Neuron (in vitro differentiated cells): Measurements from ENCODE around the gene HCN2.

Source experiments
- H2AFZ ChIP-seq: one replicate; pipeline ENCODE4 v1.6.1; 2013; ENCODE audit warnings: low read depth, mild to moderate bottlenecking, inconsistent platforms, low read length, moderate library complexity
- H3K27me3 ChIP-seq: one replicate; pipeline ENCODE4 v1.6.1; 2013; ENCODE audit warnings: low read length; ENCODE audit not compliant: insufficient read depth
- H3K36me3 ChIP-seq: one replicate; pipeline ENCODE4 v1.6.1; 2013; ENCODE audit warnings: low read length; ENCODE audit not compliant: insufficient read depth
- H3K4me1 ChIP-seq: one replicate; pipeline ENCODE4 v1.6.1; 2013; ENCODE audit warnings: low read length; ENCODE audit not compliant: insufficient read depth
- H3K4me3 ChIP-seq: 2 replicates; pipeline ENCODE4 v1.5.1; 2013; ENCODE audit warnings: mild to moderate bottlenecking, low read length, moderate library complexity
- H3K9me3 ChIP-seq: one replicate; pipeline ENCODE4 v1.6.1; 2013; ENCODE audit warnings: low read length

The HCN2 gene

DNA sequence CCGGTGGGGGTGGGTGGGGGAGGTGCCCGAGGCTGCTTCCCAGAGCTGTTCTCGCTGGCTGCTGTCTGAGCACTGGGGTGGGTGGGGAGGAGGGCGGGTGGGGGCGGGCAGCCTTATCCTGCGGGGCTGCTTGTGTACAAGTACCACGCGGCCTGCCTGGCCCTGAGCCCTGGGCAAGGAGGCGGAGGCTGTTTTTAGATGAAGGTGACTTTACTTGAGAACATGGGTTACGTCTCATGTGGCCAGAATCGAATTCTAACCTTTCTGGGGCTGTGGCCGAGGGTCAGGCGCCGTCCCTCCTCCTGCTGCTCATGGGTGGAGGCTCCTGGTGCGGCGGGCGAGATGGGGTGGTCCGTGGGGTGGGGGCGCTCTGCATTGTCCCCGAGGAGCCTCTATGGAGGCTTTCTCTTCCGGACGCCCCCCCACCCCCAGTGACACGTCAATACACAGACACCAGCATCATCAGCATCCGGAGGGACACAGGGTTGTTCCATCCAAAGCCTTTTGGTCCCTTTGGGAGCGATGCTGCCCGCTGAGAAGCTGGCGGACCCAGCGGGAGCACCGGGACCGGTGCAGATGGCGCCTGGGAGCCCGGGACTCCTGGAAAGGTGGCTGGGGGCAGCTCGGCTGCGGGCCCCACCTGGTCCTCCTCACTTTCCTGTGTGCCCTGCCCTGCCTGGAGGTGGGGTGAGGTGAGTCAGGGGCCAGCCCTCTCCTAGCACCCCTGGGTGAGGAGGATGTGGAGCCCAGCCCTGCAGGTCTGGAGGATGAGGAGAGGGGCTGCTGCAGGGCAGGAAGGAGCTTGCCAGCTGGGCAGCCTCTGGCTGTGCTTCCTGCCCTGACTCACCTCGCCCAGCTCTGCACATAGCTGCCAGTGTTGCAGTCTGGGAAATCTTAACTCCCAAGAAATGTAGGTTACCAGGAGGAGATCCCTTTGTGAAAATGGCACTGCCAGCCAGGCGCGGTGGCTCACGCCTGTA lies 13.9 kb upstream of the HCN2 start:
- no peak overlapping the region for H3K4me3 ChIP-seq
- no peak overlapping the region for H2AFZ ChIP-seq
- peaks cover 33% of the 10 kb centered on the region for H3K36me3 ChIP-seq
- peaks cover 25% of the 10 kb centered on the region for H3K4me1 ChIP-seq
- no peaks in the 10 kb centered on the region for H3K9me3 ChIP-seq
- no peaks in the 10 kb centered on the region for H3K27me3 ChIP-seq

DNA sequence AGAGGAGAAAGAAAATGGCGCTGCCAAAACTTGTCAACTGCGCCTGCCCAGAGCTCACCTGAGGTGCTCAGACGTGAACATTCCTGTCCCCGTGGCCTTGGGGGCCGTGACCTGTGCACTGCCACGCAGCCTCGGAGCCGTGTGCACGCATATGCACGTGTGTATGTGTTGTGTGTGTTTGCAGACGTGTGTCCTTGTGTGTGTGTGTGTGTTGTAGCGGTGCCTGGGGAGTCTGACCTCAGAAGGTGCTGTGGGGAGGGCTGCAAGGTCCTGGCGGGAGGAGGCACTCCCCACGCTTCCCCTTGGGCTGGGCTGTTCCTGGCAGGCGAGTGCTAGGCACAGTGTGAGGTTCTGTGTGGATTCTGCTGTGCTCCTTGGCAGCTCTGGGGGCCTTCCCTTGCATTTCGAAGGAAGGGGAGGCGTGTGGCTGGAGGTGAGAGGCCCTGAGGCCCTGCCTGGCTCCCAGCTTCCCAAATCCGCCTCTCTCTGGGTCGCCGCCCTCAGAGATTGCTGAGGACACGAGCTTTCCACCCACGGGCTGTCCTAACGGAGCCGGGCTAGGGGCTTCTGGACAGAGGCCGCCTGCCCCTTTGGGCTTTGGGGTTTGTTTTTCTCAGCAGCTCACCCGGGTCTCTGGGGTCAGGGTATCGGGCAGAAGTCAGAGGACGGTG lies 12.8 kb upstream of the HCN2 start:
- no peaks in the 10 kb centered on the region for H3K27me3 ChIP-seq
- H3K4me1 ChIP-seq = peaks cover 21% of the 10 kb centered on the region
- no peaks in the 10 kb centered on the region for H3K9me3 ChIP-seq
- H3K36me3 ChIP-seq = peaks cover 42% of the 10 kb centered on the region
- no peak overlapping the region for H3K4me3 ChIP-seq
- H2AFZ ChIP-seq = no peak overlapping the region

DNA sequence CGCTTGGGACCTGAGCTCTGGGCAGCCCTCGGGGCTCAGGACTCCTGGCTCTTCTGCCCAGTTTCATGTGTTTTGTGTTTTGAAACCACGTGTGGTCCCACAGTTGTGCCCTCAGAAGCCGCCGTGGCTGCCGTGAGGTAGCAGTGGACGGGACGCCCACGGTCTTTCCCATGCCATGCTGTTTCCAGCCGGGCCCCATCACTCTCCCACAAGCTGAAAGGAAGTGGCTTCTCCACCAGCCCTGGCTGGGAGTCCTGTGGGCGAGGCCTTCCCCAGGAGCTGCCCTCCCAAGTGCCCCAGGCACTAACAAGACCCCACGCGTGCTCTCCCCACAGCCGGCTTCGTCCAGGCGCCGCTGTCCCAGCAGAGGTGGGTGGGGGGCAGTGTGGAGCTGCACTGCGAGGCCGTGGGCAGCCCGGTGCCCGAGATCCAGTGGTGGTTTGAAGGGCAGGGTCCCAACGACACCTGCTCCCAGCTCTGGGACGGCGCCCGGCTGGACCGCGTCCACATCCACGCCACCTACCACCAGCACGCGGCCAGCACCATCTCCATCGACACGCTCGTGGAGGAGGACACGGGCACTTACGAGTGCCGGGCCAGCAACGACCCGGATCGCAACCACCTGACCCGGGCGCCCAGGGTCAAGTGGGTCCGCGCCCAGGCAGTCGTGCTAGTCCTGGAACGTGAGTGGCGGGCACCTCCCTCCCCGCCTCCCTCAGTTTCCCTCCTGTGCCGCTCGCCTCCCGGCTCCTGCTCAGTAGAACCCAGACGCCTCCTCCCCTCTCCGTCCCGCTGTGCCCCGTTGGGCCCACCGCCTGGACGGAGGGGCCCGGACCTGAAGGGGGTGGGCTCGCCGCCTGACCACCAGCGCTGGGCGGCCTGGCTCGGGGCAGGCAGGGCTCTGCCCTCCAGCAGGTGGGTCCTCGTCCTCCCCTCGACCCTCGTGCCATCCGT lies 12.0 kb upstream of the HCN2 start:
- H3K27me3 ChIP-seq = no peaks in the 10 kb centered on the region
- no peaks in the 10 kb centered on the region for H3K9me3 ChIP-seq
- H3K36me3 ChIP-seq = peaks cover 45% of the 10 kb centered on the region
- no peak overlapping the region for H2AFZ ChIP-seq
- H3K4me1 ChIP-seq = peaks cover 21% of the 10 kb centered on the region
- H3K4me3 ChIP-seq = no peak overlapping the region

DNA sequence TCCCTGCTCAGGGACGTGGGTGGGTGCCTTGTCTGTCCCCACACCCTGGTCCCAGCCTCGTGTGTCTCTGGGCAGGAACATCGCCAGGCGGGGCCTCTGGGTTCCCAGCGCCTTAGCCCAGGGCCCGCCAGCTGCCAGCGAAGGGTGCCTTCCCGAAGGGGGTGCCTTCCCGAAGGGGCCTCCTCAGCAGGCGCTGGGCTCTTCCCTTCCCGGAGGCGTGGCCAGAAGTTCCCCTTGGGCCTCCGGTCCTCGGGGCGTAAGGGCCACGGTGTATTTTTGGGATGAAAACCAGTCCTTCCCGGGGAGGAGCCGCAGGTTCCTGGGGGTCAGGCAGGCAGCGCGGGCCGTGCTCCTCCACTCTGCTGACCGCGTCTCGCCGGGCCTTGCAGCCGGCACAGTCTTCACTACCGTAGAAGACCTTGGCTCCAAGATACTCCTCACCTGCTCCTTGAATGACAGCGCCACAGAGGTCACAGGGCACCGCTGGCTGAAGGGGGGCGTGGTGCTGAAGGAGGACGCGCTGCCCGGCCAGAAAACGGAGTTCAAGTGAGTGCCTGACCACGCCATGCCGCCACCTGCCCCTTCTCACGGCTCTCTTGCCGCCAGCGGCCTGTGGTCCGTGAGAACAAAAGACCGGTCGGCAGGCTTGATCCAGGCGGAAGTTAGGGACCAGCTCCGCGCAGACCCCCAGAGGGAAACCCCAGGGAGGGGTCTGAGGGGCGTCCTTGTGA lies 10.4 kb upstream of the HCN2 start:
- Histone ChIP-seq H3K4me1 (peaks cover 16% of the 10 kb centered on the region), H3K36me3 (peaks cover 54% of the 10 kb centered on the region), H3K4me3 (no peak overlapping the region), H2AFZ (no peak overlapping the region), H3K9me3 (no peaks in the 10 kb centered on the region), H3K27me3 (no peaks in the 10 kb centered on the region)

DNA sequence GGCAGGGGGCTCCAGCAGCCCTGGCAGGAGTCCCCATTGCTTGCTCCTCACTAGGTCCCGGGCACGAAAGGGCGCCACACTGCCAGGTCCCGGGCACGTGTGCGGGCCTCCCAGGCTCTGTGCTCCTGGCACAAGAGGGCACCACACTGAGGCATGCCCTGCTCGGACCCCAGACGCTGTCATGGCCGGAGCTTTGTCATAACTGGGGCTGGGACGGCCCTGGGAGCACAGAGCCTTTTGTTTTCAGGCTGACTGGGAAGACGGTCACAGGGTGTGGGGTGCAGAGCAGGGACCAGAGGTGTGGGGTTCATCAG lies 9.9 kb upstream of the HCN2 start:
- Histone ChIP-seq H3K27me3 (no peaks in the 10 kb centered on the region), H3K36me3 (peaks cover 54% of the 10 kb centered on the region), H3K4me3 (no peak overlapping the region), H2AFZ (no peak overlapping the region), H3K9me3 (no peaks in the 10 kb centered on the region), H3K4me1 (peaks cover 10% of the 10 kb centered on the region)

DNA sequence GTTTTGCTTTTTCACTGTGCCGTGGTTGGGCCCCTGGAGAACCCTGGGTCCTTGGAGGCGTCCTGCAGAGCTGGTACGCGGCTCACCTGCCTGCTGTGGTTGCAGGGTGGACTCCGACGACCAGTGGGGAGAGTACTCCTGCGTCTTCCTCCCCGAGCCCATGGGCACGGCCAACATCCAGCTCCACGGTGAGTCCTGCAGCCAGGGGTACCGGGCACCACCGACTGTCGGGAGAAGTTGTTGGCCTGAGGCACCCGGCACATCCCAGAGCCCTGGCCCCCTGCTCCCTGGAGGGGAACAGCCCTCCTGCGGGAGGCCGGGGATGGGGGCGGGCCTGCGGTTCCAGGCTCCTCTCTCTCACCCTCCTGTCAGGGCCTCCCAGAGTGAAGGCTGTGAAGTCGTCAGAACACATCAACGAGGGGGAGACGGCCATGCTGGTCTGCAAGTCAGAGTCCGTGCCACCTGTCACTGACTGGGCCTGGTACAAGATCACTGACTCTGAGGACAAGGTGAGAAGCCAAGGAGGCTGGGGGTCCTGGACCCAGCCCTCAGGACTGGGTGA lies 9.3 kb upstream of the HCN2 start:
- no peak overlapping the region for H2AFZ ChIP-seq
- H3K4me3 ChIP-seq = no peak overlapping the region
- no peaks in the 10 kb centered on the region for H3K27me3 ChIP-seq
- peaks cover 54% of the 10 kb centered on the region for H3K36me3 ChIP-seq
- peaks cover 5% of the 10 kb centered on the region for H3K4me1 ChIP-seq
- no peaks in the 10 kb centered on the region for H3K9me3 ChIP-seq

DNA sequence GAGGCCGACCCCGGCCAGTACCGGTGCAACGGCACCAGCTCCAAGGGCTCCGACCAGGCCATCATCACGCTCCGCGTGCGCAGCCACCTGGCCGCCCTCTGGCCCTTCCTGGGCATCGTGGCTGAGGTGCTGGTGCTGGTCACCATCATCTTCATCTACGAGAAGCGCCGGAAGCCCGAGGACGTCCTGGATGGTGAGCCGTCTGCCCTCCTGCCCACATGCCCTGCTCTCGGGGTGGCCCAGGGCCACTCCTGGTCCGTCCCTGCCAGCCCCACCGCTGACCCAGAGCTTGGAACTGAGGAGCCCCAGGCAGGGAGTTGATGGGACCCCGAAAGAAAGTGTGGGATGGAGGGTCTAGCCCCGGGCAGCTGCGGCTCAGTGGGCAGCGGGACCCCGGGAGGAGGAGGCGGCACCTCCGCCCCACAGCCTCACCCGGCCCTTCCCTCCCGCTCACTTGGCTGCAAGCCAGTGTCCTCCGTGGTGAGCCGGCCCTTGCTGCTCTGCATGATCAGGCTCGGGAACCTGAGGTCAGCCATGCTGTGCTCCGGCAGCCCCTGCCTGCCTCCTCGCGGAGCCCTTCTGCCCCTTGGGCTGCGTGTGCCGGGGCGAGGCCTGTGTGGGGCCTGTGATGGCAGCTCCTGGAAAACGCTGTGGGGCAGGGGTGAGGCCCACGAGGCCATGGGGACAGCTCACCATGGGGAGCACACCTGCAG lies 8.1 kb upstream of the HCN2 start:
- Histone ChIP-seq H3K27me3 (no peaks in the 10 kb centered on the region), H3K36me3 (peaks cover 49% of the 10 kb centered on the region), H2AFZ (no peak overlapping the region), H3K4me1 (no peaks in the 10 kb centered on the region), H3K9me3 (no peaks in the 10 kb centered on the region), H3K4me3 (no peak overlapping the region)

DNA sequence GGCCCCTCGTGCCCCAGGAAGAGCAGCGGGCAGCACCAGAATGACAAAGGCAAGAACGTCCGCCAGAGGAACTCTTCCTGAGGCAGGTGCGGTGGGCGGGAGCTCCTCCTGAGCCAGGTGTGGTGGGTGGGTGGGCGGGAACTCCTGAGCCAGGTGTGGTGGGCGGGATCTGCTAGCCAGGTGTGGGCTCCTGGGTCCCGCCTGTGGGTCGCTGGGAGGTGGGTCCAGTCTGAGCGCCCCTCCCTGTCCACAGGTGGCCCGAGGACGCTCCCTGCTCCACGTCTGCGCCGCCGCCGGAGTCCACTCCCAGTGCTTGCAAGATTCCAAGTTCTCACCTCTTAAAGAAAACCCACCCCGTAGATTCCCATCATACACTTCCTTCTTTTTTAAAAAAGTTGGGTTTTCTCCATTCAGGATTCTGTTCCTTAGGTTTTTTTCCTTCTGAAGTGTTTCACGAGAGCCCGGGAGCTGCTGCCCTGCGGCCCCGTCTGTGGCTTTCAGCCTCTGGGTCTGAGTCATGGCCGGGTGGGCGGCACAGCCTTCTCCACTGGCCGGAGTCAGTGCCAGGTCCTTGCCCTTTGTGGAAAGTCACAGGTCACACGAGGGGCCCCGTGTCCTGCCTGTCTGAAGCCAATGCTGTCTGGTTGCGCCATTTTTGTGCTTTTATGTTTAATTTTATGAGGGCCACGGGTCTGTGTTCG lies 7.0 kb upstream of the HCN2 start:
- H3K4me1 ChIP-seq = no peaks in the 10 kb centered on the region
- H3K4me3 ChIP-seq = no peak overlapping the region
- H2AFZ ChIP-seq = no peak overlapping the region
- H3K9me3 ChIP-seq = no peaks in the 10 kb centered on the region
- H3K27me3 ChIP-seq = no peaks in the 10 kb centered on the region
- peaks cover 42% of the 10 kb centered on the region for H3K36me3 ChIP-seq

DNA sequence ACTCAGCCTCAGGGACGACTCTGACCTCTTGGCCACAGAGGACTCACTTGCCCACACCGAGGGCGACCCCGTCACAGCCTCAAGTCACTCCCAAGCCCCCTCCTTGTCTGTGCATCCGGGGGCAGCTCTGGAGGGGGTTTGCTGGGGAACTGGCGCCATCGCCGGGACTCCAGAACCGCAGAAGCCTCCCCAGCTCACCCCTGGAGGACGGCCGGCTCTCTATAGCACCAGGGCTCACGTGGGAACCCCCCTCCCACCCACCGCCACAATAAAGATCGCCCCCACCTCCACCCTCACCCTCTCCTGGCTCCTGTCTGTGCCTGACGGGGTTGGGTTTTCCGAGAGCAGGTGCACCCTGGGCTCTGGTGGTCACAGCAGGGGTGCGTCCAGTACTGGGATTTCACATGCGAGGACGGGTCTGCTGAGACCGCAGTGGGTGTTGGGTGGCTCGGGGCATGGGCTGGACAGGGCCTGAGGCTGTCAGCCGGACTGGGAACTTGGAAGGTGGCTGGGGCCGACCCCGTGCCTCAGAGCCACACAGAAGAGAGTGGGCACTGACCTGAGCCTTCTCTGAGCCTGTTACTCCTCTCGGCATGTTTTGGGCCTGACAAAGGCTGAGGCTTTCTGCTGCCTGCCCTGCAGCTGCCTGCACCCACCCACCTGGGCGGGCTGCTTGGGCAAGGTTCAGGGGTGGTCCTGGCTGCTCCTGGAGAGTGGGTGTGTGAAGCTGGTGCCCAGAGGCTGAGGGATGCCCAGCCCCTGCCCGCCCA lies 6.3 kb upstream of the HCN2 start:
- peaks cover under 1% of the 10 kb centered on the region for H3K27me3 ChIP-seq
- H3K9me3 ChIP-seq = no peaks in the 10 kb centered on the region
- no peaks in the 10 kb centered on the region for H3K4me1 ChIP-seq
- peaks cover 35% of the 10 kb centered on the region for H3K36me3 ChIP-seq
- no peak overlapping the region for H2AFZ ChIP-seq
- H3K4me3 ChIP-seq = no peak overlapping the region

DNA sequence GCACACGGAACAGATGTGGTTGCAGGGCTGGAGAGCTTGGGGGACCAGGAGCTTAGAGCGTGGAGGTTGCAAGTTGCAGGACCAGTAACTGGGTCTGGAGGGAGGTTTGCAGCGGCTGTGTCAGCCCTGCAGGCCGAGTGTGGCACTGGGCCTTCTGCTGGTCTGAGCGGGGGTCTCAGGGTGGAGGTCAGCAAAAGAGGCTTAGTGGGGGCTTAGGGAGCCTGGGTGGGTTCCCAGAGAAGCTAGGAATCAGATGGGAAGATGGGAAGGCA lies 5.8 kb upstream of the HCN2 start:
- peaks cover 35% of the 10 kb centered on the region for H3K36me3 ChIP-seq
- H3K9me3 ChIP-seq = no peaks in the 10 kb centered on the region
- no peak overlapping the region for H2AFZ ChIP-seq
- peaks cover 5% of the 10 kb centered on the region for H3K27me3 ChIP-seq
- no peak overlapping the region for H3K4me3 ChIP-seq
- no peaks in the 10 kb centered on the region for H3K4me1 ChIP-seq
